GM18511 (cell line): ENCODE measurements around the gene ACP3.
"Not testable (repeated sequence)": the region's sequence is repeated elsewhere in the genome, so short reads cannot be mapped to it uniquely, and the experiment has no call there.

Experiments
- ATAC-seq: cut with Tn5 transposase; IDR thresholded peaks from one replicate; pipeline ENCODE4 v1.9.1; 2021; ENCODE audit warnings: mild to moderate bottlenecking, moderate library complexity; ENCODE audit not compliant: unreplicated experiment

Gene ACP3

GRCh38 chr3:132356568-132356967, 39.4 kb downstream of the ACP3 start:
- ATAC-seq: no peak

DNA sequence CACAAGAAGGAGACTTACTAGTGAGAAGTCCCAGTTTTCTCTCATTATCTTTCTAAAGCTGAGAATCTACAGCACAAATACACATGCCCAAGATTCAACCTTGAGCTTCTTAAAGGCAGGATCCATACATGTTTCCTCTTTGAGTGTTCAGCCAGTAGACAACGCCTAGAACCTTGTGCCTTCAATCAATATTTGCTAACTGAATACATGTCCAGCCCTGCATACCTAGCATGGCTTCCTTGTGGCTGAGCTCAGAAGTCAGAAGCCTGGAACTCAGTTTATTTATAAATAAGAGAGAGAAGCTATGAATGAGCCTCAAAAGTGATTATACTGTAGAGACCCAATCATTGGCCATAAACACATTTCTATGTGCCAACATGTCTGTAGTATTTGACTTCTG, 43.5 kb downstream of the ACP3 start:
- no peak for ATAC-seq

DNA sequence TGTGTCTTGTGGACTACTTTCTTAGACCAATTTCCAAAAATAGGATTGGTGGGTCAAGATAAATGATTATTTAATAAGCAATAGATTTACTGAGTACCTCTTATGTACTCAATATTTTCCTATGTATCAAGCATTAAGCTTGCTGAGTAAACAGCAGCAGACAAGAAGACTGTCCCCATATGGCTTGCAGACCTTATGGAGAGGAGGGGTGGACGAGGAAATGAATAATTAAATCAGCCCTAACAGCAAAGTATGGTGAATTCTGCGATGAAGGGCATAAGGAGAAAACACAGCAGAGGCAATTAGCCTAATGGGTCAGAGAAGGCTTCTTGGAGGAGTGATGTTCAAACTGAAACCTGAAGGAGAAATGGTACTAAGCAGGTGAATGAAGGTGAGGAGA, 45.1 kb downstream of the ACP3 start:
- no peak for ATAC-seq

DNA sequence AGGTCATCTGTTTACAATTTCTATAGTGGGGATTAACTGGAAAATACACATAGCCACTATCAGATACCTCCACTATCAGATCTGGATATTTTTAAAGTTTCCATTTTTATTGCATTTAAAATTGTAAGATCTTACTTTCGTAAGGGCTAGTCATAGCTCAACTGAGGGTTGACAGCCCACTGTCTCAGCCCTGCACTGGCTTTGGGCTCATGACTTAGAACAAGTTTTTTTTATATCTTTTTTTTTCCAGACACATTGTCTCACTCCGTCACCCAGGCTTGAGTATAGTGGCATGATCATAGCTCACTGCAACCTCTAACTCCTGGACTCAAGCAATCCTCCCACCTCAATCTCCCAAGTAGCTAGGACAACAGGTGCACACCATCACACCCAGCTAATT, 51.3 kb downstream of the ACP3 start:
- no peak for ATAC-seq

GRCh38 chr3:132368962-132369361, 51.8 kb downstream of the ACP3 start:
- no peak for ATAC-seq

DNA sequence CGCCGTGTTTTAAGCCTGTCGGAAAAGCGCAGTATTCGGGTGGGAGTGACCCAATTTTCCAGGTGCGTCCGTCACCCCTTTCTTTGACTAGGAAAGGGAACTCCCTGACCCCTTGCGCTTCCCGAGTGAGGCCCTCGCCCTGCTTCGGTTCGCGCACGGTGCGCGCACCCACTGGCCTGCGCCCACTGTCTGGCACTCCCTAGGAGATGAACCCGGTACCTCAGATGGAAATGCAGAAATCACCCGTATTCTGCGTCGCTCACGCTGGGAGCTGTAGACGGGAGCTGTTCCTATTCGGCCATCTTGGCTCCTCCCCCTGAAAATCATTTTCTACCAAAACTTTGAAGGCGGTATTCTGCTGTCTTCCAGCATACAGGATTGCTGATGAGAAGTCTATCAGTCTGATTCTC, 59.7 kb downstream of the ACP3 start:
- ATAC-seq: not testable (repeated sequence)

GRCh38 chr3:132378048-132378762, 61.0 kb downstream of the ACP3 start:
- ATAC-seq: peak; percentile 51

GRCh38 chr3:132378846-132379245, 61.6 kb downstream of the ACP3 start:
- no peak for ATAC-seq

- ATAC-seq: peak; percentile 57
These were observed 63.7 kb downstream of the ACP3 start for GRCh38 chr3:132380920-132381319.

DNA sequence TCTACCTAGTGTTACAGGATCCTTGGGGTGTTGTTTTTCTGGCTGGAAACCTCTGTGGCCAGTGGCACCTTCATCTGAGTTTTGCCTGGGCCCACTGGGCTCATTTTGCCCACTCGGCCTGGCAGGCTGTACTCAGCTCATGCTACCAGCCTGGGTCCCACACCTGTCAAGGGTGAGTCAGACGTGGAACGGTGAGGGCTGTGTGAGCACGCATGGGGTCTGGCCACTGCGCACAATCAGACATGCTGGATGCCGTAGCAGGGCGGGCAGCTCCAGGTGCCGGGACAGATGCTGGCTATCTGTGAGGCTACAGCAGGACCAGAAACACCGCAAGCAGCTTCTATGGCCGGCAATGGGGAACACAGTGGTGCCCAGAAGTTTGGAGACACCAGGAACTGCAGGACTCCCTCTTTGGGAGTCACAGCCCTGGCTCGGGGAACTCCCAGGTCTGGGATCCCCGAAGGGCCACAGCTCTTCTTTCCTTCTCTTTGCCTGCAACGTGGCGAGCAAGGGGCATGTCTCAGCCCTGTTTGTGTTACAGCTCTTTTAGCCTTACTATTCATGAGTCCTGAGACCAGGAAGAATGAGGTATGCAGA, 64.2 kb downstream of the ACP3 start:
- no peak for ATAC-seq

- ATAC-seq: no peak
These were observed 65.1 kb downstream of the ACP3 start for GRCh38 chr3:132382267-132382666.

DNA sequence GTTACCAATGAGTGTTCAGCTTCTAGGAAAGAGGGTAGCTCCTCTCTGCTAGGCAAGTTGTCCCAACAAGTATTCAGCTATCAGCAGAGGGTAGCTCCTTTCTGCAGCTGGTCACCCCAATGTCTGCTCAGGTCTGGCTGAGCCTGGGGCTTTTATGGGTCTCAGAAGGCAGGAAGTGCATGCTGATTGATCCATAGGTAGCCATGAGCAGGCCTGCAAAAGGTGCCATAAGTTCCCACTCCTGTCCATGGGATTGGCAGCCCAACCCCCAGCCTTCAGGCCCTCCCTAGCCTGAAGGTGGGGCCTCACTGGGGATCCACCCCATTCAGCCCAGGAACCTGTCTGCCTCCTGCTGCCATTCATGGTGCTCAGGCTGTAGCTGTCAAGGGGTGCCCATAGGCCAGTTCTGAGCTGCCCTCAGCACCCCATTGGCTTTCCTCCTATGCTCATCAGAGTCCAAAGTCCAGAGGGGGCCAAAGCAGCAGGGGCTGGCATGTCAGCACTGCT, 65.5 kb downstream of the ACP3 start:
- no peak for ATAC-seq

DNA sequence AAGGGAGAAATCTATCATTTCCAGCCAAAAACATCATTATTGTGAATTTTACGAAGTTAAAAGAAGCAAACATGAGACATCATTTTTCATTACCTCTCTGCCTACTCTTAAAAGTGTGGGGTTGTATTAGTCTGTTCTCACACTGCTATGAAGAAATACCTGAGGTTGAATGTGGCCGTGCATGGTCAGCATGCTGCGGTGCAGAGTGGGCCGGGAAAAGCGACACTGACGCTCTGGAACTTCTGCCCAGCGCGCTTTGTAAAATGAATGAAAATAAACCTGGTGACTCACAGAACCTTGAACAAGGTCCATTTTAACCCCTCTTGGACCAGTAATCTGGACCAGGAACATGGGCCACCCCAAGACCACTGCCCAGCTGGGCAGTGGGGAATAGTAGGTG, 69.1 kb downstream of the ACP3 start:
- no peak for ATAC-seq

DNA sequence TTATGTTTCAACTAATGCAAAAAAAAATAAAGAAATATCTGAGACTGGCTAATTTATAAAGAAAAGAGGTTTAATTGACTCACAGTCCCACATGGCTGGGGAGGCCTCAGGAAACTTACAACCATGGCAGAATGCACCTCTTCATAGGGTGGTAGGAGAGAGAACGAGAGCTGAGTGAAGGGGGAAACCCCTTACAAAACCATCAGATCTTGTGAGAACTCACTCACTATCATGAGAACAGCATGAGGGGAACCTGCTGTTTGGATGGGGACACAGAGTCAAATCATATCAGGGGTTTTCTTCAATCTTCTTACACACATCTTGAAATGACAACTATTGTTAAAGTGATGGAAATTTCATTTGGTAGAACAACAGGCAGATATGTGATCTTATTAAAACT, 75.5 kb downstream of the ACP3 start:
- not testable (repeated sequence) for ATAC-seq

- no peak for ATAC-seq
These were observed 77.1 kb downstream of the ACP3 start for GRCh38 chr3:132394320-132394719.

DNA sequence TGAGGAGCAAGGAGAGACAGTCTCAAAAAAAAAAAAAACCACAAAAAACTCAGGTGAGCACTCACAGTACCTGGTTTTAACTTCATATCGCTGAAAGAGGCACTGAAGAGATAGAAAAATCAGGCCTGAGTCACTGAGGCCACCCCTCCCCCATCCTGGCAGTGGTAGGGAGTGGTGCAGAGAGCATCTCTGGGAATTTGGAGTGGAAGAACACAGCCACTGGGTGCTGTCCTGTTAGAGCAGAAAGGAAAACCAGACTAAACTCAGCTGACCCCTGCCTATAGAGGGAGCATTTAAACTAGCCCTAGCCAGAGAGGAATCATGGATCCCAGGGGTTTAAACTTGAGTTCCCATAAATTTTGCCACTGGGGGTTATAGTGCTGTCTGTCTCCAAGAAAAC, 77.9 kb downstream of the ACP3 start:
- no peak for ATAC-seq

DNA sequence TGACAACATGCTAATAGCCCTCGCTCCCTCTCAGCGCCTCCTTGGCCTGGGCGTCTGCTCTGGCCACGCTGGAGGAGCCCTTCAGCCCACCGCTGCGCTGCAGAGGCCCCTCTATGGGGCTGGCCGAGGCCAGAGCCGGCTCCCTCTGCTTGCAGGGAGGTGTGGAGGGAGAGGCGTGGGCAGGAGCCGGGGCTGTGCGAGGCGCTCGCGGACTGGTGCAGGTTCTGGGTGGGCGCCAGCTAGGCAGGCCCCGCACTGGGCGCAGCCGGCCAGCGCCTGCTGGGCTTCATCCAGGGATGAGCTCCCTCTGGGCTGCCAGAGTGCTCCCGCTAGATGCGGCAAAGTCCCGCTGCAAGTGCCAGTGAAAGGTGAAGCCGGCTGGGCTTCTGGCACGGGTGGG, 79.0 kb downstream of the ACP3 start:
- no peak for ATAC-seq

DNA sequence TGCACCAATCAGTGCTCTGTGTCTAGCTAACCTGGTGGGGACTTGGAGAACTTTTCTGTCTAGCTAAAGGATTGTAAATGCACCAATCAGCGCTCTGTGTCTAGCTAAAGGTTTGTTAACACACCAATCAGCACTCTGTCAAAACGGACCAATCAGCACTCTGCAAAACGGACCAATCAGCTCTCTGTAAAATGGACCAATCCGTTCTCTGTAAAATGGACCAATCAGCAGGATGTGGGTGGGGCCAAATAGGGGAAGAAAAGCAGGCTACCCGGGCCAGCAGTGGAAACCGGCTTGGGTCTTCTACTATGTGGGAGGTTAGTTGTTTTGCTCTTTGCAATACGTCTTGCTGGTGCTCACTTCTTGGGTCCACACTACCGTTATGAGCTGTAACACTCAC, 79.6 kb downstream of the ACP3 start:
- ATAC-seq: not testable (repeated sequence)

GRCh38 chr3:132399054-132399929, 82.1 kb downstream of the ACP3 start:
- ATAC-seq: no peak

DNA sequence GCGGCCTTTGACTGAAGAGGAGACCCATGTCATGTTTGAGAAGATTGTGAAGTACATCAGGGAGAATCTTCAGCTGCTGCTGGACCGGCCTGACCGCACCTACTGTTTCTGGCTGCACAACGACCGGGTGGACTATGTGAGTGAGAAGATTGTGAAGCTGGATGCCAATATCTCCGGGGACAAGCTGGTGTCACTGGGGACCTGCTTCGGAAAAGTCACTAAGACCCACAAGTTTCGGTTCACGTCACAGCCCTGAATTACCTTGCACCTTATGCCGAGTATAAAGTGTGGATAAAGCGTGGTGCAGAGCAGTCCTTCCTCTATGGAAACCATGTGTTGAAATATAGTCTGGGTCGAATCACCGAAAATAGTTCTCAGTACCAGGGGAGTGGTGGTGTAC, 84.0 kb downstream of the ACP3 start:
- no peak for ATAC-seq

DNA sequence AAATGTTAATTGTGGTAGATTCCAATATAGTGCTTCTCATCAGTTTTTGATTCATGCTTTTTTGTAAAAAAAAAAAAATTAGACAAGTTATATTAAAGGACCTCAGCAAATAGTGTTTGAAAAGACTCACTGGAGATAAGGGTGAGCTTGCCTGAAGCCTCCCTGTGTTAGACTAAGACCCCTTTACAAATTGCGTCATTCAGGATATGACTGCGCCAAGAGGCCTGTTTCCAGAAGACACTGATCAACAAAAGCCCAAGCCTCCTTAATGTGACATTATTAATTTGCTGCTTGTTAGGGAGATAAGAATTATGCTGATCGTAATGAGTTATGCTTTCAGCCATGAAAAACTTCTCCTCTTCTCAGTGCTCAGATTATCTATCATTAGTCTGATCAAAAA, 87.1 kb downstream of the ACP3 start:
- ATAC-seq: no peak

GRCh38 chr3:132405188-132405587, 88.0 kb downstream of the ACP3 start:
- no peak for ATAC-seq
